ENCODE results near the gene GPD1L. TPM values are rescaled to one million over a fixed set of nuclear protein-coding genes. Genes with fewer than 3 reads are reported as not detected.
A peak's percentile ranks its signal among the peaks of the same experiment; 100 is the strongest.

Gene GPD1L
- total and polyA plus RNA-seq, 2 of the 4 experiments (the other 2 are of a cell fraction), result 3.9 to 7.9 TPM

DNA sequence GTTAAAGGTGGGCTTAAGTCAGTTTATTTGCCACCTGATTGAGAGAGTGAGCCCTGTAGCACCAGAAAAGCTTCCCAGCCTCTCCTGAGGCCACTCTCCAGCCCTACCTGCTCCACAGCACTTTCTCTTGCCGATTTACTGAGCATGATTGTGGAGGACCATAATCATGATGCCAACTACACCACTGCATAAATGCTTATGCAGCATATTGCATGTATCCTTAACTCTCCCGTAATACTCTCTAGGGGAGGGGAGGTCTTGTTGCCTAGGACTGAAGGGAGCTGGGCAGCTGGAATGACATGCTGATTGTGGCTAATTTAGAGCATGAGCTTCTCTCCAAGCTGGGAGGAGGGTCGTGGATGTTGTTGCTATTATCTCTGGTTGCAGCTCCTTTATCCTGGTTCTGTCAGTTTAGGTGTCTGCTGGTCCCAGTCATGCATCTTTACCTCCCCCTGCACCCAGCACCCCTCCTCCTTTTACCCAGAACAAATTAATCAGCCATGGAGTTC is 54.3 kb downstream of the GPD1L start:
- Histone ChIP-seq H2BK15ac (ENCODE audit: low read depth, low read length) (no peak overlapping the region), H2AFZ (replicated peaks; ENCODE audit: low read length, poor library complexity) (no peak overlapping the region), H4K91ac (ENCODE audit: insufficient read depth, low read depth, low read length) (no peak overlapping the region), H3K14ac (replicated peaks; ENCODE audit: low read depth, low read length) (no peak overlapping the region), H4K8ac (ENCODE audit: low read depth in 2 of 2, low read length in 2 of 2) (no peak overlapping the region), H4K5ac (ENCODE audit: low read depth, low read length) (no peak overlapping the region), H3K18ac (ENCODE audit: low read depth, low read length) (no peak overlapping the region), H3K23ac (ENCODE audit: low read depth, low read length) (no peak overlapping the region), H2BK20ac (ENCODE audit: low read depth, low read length) (no peak overlapping the region), H2BK120ac (ENCODE audit: low read depth, low read length) (no peak overlapping the region), H2AK9ac (replicated peaks; ENCODE audit: low read depth, low read length, poor library complexity) (no peak overlapping the region), H3K56ac (ENCODE audit: extremely low read depth, insufficient read depth, low read length) (no peak overlapping the region), H3K4ac (ENCODE audit: low read depth, low read length) (no peak overlapping the region), H3K4me2 (ENCODE audit: low read depth, low read length) (no peak overlapping the region), H3K9ac (ENCODE audit: low read depth, low read length) (no peak overlapping the region), H3K27me3 (ENCODE audit: control insufficient read depth, insufficient read depth, low read length) (no peaks in the 10 kb centered on the region), H3K27ac (ENCODE audit: insufficient read depth, low read length) (no peak overlapping the region), H3K9me3 (ENCODE audit: control insufficient read depth, insufficient read depth, low read length) (no peaks in the 10 kb centered on the region), H2BK5ac (ENCODE audit: low read depth, low read length, poor library complexity, severe bottlenecking) (no peak overlapping the region), H3K4me1 (ENCODE audit: control insufficient read depth, insufficient read depth, low read length) (no peaks in the 10 kb centered on the region), H2AK5ac (ENCODE audit: low read depth, low read length) (no peak overlapping the region), H3K4me3 (ENCODE audit: insufficient read depth, low read depth, low read length) (no peak overlapping the region), H3K9me1 (ENCODE audit: insufficient read depth, low read length) (no peaks in the 10 kb centered on the region), H3K79me1 (ENCODE audit: low read depth in 1 of 2, low read length in 2 of 2) (no peaks in the 10 kb centered on the region), H4K20me1 (ENCODE audit: insufficient read depth, low read length) (no peaks in the 10 kb centered on the region), H3K36me3 (ENCODE audit: control insufficient read depth, insufficient read depth, low read length) (no peaks in the 10 kb centered on the region)
- CTCF ChIA-PET, result no interaction called here
- POLR2A ChIA-PET (ENCODE audit: unreplicated experiment), result no interaction called here
- intact Hi-C loops (cut with micrococcal nuclease) (no loop called here), dilution Hi-C loops (cut with HindIII; ENCODE audit: low sequenced_read_pairs, unreplicated experiment) (no loop called here), in situ Hi-C loops (cut with MboI; ENCODE audit: low sequenced_read_pairs) (no loop called here)
- no TSS peak for BruUV-seq (replicated peaks)
- WGBS, 2 experiments (ENCODE audit: extremely low coverage in 2 of 2, insufficient read length in 1 of 2), result no CpG with 5 or more reads among the region's 3 CpGs
- TF ChIP-seq BHLHE40 (IDR thresholded peaks at IDR 0.05; ENCODE audit: low read depth, low read length), result no peak
- TF ChIP-seq MAFK (IDR thresholded peaks at IDR 0.05; ENCODE audit: low read depth, low read length), result peak; percentile 42; the same call in 1 of the 2 replicates
- TF ChIP-seq NFE2L2 (IDR thresholded peaks at IDR 0.05; ENCODE audit: low read depth, low read length), result no peak
- TF ChIP-seq, protein P1, sequence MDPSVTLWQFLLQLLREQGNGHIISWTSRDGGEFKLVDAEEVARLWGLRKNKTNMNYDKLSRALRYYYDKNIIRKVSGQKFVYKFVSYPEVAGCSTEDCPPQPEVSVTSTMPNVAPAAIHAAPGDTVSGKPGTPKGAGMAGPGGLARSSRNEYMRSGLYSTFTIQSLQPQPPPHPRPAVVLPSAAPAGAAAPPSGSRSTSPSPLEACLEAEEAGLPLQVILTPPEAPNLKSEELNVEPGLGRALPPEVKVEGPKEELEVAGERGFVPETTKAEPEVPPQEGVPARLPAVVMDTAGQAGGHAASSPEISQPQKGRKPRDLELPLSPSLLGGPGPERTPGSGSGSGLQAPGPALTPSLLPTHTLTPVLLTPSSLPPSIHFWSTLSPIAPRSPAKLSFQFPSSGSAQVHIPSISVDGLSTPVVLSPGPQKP (IDR thresholded peaks at IDR 0.05; ENCODE audit: borderline replicate concordance, low read depth, low read length), result no peak
- DNase-seq, result no peak
- no peak for ATAC-seq (ENCODE audit: low read depth)
